Activated naive CD4-positive, alpha-beta T cell treated with anti-CD3 and anti-CD28 coated beads, Interleukin-2, amount 50 U/mL, for 16 hours (primary cell): Measurements from ENCODE around the gene TBC1D9B.

Experiments
- DNase-seq: peaks from one replicate; pipeline ENCODE4 v3.0.0-alpha.2; 2020

The TBC1D9B gene

GRCh38 chr5:179868541-179868940 lies 39.2 kb downstream of the TBC1D9B start:
- no peak for DNase-seq

- no peak for DNase-seq
Measured at GRCh38 chr5:179867476-179867875, 40.2 kb downstream of the TBC1D9B start.

GRCh38 chr5:179867079-179867465 lies 40.6 kb downstream of the TBC1D9B start:
- DNase-seq: no peak

- peak; percentile 30 for DNase-seq
Measured at GRCh38 chr5:179866241-179867078, 41.2 kb downstream of the TBC1D9B start.

- DNase-seq: no peak
Measured at GRCh38 chr5:179865491-179866240, 42.0 kb downstream of the TBC1D9B start.

- no peak for DNase-seq
Measured at GRCh38 chr5:179864686-179865085, 43.0 kb downstream of the TBC1D9B start.

- no peak for DNase-seq
Measured at GRCh38 chr5:179863449-179864085, 44.1 kb downstream of the TBC1D9B start.

- DNase-seq: no peak
Measured at GRCh38 chr5:179862891-179863290, 44.8 kb downstream of the TBC1D9B start.

- no peak for DNase-seq
Measured at GRCh38 chr5:179862296-179862695, 45.4 kb downstream of the TBC1D9B start.

GRCh38 chr5:179860301-179860700 lies 47.4 kb downstream of the TBC1D9B start:
- DNase-seq: no peak

- peak; percentile 93 for DNase-seq
Measured at GRCh38 chr5:179858586-179859427, 48.9 kb downstream of the TBC1D9B start, which contains the start of gene MRNIP. Gene MRNIP, minus strand, starts transcription at chr5:179858817. Its CDS starts 21 bp downstream, at chr5:179858796.

- DNase-seq: no peak
Measured at GRCh38 chr5:179858241-179858585, 49.5 kb downstream of the TBC1D9B start.

GRCh38 chr5:179854356-179854755 lies 53.3 kb downstream of the TBC1D9B start:
- no peak for DNase-seq

GRCh38 chr5:179852993-179853547 lies 54.6 kb downstream of the TBC1D9B start:
- DNase-seq: no peak

GRCh38 chr5:179841621-179842020 lies 66.1 kb downstream of the TBC1D9B start:
- no peak for DNase-seq

GRCh38 chr5:179840766-179841165 lies 66.9 kb downstream of the TBC1D9B start:
- no peak for DNase-seq

GRCh38 chr5:179840321-179840720 lies 67.4 kb downstream of the TBC1D9B start:
- DNase-seq: no peak

GRCh38 chr5:179839328-179840256 lies 68.1 kb downstream of the TBC1D9B start:
- no peak for DNase-seq

- no peak for DNase-seq
Measured at GRCh38 chr5:179837076-179838011, 70.4 kb downstream of the TBC1D9B start.
